Breast epithelium (tissue), 4 donors: ENCODE measurements around the gene PAXIP1. TPM values are rescaled to one million over a fixed set of nuclear protein-coding genes. Genes with fewer than 3 reads are reported as not detected.

Experiments
- DNase-seq, 2 donors: peaks; one replicate each; pipeline ENCODE4 v3.0.0-alpha.2; 2019; ENCODE audit warnings: low spot score in 2 of 2
- H3K27ac ChIP-seq, 2 donors: fragments of 200-600 bp; sonication (generic) in 1 of 2; one replicate each; pipeline ENCODE4 v1.5.1; 2016 to 2019; ENCODE audit warnings: mild to moderate bottlenecking in 1 of 2
- H3K27me3 ChIP-seq, 2 donors: fragments of 200-600 bp; sonication (generic) in 1 of 2; one replicate each; pipeline versions ENCODE4 v1.5.1 to v1.6.0; 2017 to 2019; ENCODE audit warnings: control low read depth in 1 of 2, mild to moderate bottlenecking in 1 of 2
- H3K36me3 ChIP-seq: fragments of 200-600 bp; one replicate; pipeline ENCODE4 v1.5.1; 2019
- H3K4me1 ChIP-seq, 2 donors: fragments of 200-600 bp; sonication (generic); one replicate each; pipeline ENCODE4 v1.5.1; 2016 to 2019; ENCODE audit warnings: control low read depth in 1 of 2
- H3K4me3 ChIP-seq, 3 donors: fragments of 200-600 bp; sonication (generic); 1 replicate in 2 of 3; 2 replicates in 1 of 3; pipeline ENCODE4 v1.5.1; 2016 to 2019; ENCODE audit warnings: mild to moderate bottlenecking in 3 of 3, moderate library complexity in 2 of 3
- H3K9me3 ChIP-seq, 2 donors: fragments of 200-600 bp; sonication (generic) in 1 of 2; one replicate each; pipeline ENCODE4 v1.5.1; 2016 to 2019; ENCODE audit warnings: control low read depth in 1 of 2
- POLR2A ChIP-seq: fragments of 450-650 bp; IDR thresholded peaks from one replicate; pipeline ENCODE4 v1.6.1; 2016; ENCODE audit warnings: antibody characterized with exemption, mild to moderate bottlenecking, moderate library complexity
- POLR2AphosphoS5 ChIP-seq, 3 donors: sonication (generic); formaldehyde crosslinking; IDR thresholded peaks; one replicate each; pipeline ENCODE4 v1.6.1; 2017; ENCODE audit warnings: antibody characterized with exemption in 3 of 3
- intact Hi-C: fragments of 100-400 bp; cut with DNase I; formaldehyde crosslinking; loops from one replicate; pipeline ENCODE4 v1.15.1; 2023; ENCODE audit warnings: low total_unique reads
- total RNA-seq, 3 donors: library from RNA; depleted of rRNA; stranded (reverse); fragments of >200 nt; gene quantifications; one replicate each; pipeline ENCODE4 v1.1.0, GENCODE V29; 2016
- TF ChIP-seq, protein P1 (sequence below), 3 donors: fragments of 450-650 bp; IDR thresholded peaks; one replicate each; pipeline ENCODE4 v1.5.1; 2016 to 2017; ENCODE audit warnings: antibody characterized with exemption in 3 of 3, mild to moderate bottlenecking in 3 of 3, moderate library complexity in 3 of 3

Gene PAXIP1
- total RNA-seq, 3 donors from 2014 or later: 10.2 to 25.3 (median 14.1) TPM

DNA sequence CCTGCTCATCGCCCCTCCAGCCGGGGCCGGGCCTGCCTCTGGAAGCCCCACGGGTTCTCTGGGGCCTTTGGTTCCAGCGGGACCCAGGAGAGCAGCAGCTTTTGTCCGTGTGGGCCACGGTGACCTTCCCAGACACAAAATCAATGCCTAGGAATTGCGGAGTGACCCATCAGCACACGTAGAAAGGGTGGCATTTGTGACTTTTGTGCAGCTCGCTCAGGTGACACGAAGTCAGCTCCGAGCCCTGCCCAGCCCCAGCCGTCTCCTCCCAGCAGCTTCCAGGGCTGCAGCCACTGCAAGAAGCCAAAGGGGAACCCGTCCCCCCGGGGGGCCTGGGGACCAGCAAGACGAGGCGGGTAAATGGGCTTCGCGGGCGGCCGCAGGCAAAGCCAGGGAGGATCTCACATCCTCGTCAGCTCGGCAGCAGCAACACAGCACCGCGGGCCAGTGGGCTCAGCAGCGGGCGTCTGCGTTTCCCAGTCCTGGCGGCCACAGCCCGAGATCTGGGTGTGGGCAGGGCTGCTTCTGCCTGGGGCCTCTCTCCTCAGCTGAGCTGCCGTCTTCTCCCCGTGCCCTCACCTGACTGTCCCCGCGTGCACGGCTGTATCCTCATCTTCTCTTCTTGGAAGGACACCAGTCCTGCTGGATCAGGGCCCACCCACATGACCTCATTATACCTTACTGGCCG is 88.5 kb downstream of the PAXIP1 start:
- no peak for TF ChIP-seq POLR2A
- TF ChIP-seq, protein P1, sequence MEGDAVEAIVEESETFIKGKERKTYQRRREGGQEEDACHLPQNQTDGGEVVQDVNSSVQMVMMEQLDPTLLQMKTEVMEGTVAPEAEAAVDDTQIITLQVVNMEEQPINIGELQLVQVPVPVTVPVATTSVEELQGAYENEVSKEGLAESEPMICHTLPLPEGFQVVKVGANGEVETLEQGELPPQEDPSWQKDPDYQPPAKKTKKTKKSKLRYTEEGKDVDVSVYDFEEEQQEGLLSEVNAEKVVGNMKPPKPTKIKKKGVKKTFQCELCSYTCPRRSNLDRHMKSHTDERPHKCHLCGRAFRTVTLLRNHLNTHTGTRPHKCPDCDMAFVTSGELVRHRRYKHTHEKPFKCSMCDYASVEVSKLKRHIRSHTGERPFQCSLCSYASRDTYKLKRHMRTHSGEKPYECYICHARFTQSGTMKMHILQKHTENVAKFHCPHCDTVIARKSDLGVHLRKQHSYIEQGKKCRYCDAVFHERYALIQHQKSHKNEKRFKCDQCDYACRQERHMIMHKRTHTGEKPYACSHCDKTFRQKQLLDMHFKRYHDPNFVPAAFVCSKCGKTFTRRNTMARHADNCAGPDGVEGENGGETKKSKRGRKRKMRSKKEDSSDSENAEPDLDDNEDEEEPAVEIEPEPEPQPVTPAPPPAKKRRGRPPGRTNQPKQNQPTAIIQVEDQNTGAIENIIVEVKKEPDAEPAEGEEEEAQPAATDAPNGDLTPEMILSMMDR (IDR thresholded peaks at IDR 0.05): no peak
- no peak for TF ChIP-seq POLR2AphosphoS5 (IDR thresholded peaks at IDR 0.05)
- no peaks in the 10 kb centered on the region for H3K36me3 ChIP-seq
- peaks cover 7 to 12% of the 10 kb centered on the region in 2 donors for H3K9me3 ChIP-seq
- H3K4me3 ChIP-seq: peak overlapping the region; percentile 32 to 58 (median 38)
- DNase-seq: no peak
- no peaks in the 10 kb centered on the region for H3K4me1 ChIP-seq
- no peak overlapping the region for H3K27ac ChIP-seq
- intact Hi-C loops: no loop called here
- peaks cover 0 to 30% of the 10 kb centered on the region in 2 donors for H3K27me3 ChIP-seq

DNA sequence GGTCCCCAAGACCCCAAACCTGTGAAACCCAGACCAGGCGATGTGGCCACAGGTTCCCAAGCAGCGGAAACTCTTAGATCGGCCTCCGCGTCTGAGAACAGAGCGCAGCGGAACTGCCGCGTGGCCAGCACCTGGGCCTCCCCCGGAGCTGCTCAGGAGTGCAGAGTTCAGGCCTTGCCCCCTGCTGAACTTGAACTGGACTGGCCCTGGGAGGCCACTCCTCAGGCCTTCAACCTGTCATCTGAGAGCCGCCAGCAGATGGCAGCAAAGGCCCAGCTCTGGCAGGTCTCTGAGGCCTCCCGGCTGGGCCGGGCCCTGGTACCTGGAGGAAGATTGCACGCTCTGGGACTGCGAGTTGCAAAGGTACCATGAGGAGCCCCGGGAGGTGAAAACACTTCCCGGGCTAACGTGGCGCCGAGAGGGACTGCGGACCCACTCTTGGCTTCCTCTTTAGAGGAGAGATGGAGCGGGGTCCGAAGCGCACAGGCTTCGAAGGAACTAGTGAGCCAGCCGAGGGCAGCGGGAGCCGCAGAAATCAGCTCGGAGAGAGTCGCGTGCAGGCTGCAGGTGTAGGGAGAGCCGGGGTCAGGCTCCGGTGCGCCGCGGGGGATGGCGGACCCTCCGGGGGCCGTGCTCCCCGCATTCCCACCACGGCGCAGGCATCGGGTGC is 89.2 kb downstream of the PAXIP1 start:
- Histone ChIP-seq H3K9me3 (peaks cover 7 to 12% of the 10 kb centered on the region in 2 donors), H3K27me3 (peaks cover 0 to 37% of the 10 kb centered on the region in 2 donors), H3K27ac (no peak overlapping the region), H3K36me3 (no peaks in the 10 kb centered on the region), H3K4me1 (no peaks in the 10 kb centered on the region), H3K4me3 (peak overlapping the region; percentile 32 to 58 (median 38))
- DNase-seq: peak; percentile 71 to 86
- TF ChIP-seq, protein P1 (IDR thresholded peaks at IDR 0.05): peak; percentile 57 to 75 (median 67)
- TF ChIP-seq POLR2AphosphoS5 (IDR thresholded peaks at IDR 0.05): no peak
- intact Hi-C loops: no loop called here

DNA sequence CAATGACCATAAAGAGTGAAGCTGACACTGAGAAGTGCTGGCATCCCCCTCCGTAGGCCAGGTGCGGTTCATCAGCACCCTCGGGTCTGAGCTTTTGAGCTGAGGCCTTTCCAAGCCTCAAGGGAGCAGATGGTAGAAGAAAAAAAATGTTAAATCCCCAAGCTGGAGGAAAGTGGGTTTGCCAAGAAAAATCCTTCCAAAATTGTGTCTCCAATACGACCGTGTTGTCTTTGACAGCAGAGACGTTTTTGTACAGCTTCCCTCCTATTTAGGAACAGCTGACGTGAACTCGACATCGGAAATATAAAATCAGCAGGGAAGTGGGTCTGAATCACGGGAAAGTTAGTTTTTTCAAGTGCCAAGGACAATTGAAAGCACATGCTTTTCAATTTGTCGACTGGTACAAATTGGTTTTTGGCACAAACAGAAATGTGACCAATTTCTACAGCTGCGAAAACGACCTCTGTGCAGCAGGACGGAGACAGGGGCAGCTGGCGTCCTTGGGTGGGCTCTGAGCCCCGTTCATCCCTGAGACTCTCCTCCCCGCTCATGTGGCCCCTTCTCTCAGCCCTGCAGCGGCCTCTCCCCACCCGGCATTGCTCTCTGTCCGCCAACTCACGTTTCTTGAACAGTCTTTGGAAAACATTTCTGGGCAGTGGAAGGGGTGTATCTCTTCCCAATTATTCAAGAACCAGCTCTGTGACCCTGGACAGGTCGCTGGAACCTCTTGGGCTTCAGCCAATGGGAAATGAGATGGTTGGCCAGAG is 89.9 kb downstream of the PAXIP1 start:
- TF ChIP-seq POLR2A: no peak
- TF ChIP-seq, protein P1 (IDR thresholded peaks at IDR 0.05): no peak
- TF ChIP-seq POLR2AphosphoS5 (IDR thresholded peaks at IDR 0.05): no peak
- intact Hi-C loops: no loop called here
- Histone ChIP-seq H3K27me3 (peaks cover 0 to 41% of the 10 kb centered on the region in 2 donors), H3K36me3 (no peaks in the 10 kb centered on the region), H3K9me3 (peaks cover 7 to 12% of the 10 kb centered on the region in 2 donors), H3K4me1 (no peaks in the 10 kb centered on the region), H3K27ac (no peak overlapping the region), H3K4me3 (no peak overlapping the region)
- DNase-seq: no peak

DNA sequence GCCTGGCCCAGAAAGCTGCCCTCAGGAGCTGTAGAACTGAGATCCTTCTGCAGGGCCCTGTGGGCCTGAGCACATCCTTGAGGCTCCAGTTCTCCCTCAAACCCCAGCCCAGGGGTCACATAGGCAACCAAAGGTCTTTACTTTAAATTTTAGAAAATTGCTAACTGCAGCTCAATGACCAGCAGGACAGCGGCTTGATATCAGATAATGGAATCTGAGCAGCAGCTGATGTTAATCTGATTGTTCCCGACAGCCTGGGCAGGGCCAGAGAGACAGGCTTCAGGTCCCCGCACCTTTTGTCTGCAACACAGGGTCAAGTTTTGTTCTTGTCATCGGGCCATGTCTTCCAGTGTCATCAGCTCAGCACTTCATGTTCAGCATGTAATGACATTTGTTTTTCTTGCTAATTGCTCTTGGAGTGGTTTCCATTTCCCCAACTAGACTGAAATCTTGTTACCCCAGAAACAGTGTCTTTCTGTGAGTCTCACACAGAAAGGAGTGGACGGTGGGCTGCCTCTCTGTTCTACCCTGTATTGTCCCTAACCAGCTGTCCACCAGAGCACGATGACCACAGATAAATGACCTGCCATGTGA is 91.0 kb downstream of the PAXIP1 start:
- H3K4me3 ChIP-seq: no peak overlapping the region
- no peaks in the 10 kb centered on the region for H3K4me1 ChIP-seq
- H3K9me3 ChIP-seq: peaks cover 7 to 12% of the 10 kb centered on the region in 2 donors
- no peak for DNase-seq
- H3K27me3 ChIP-seq: peaks cover 0 to 38% of the 10 kb centered on the region in 2 donors
- H3K36me3 ChIP-seq: no peaks in the 10 kb centered on the region
- TF ChIP-seq, protein P1 (IDR thresholded peaks at IDR 0.05): no peak
- no peak for TF ChIP-seq POLR2AphosphoS5 (IDR thresholded peaks at IDR 0.05)
- TF ChIP-seq POLR2A: no peak
- no peak overlapping the region for H3K27ac ChIP-seq
- intact Hi-C loops: no loop called here
